HepG2 (cell line): Measurements from ENCODE around the gene KCNQ1OT1. TPM values are rescaled to one million over a fixed set of nuclear protein-coding genes. Genes with fewer than 3 reads are reported as not detected.

ENCODE experiments used
- MAZ ChIP-seq, 2 experiments: sonication (generic) in 1 of 2; formaldehyde crosslinking in 1 of 2; IDR thresholded peaks; 2 replicates each; pipeline versions ENCODE4 v1.5.0 to v1.6.1; 2012 to 2020; ENCODE audit warnings: low read depth in 2 of 2, mild to moderate bottlenecking in 2 of 2, borderline replicate concordance in 1 of 2, improper control_type of control experiment in 1 of 2, low read length in 1 of 2, missing genetic modification reagents in 1 of 2, moderate library complexity in 1 of 2
- RAD51 ChIP-seq: fragments of 450-650 bp; IDR thresholded peaks from 2 replicates; pipeline ENCODE4 v1.6.1; 2016; ENCODE audit warnings: borderline replicate concordance
- SKI ChIP-seq: fragments of 450-650 bp; IDR thresholded peaks from one replicate; pipeline ENCODE4 v1.6.1; 2018; ENCODE audit warnings: mild to moderate bottlenecking; ENCODE audit not compliant: partially characterized antibody
- TMF1 ChIP-seq: sonication (generic); formaldehyde crosslinking; IDR thresholded peaks from 2 replicates; pipeline ENCODE4 v1.8.1; 2022; ENCODE audit warnings: low read depth, missing genetic modification reagents
- XRCC5 ChIP-seq: fragments of 200-400 bp; formaldehyde crosslinking; optimal IDR thresholded peaks from 2 replicates; pipeline ENCODE3; 2017; ENCODE audit warnings: mild to moderate bottlenecking, low read length
- ZNF235 ChIP-seq: sonication (generic); formaldehyde crosslinking; IDR thresholded peaks from 2 replicates; pipeline ENCODE4 v1.8.1; 2023; ENCODE audit warnings: mild to moderate bottlenecking, missing genetic modification reagents, borderline replicate concordance
- ZNF432 ChIP-seq: sonication (generic); formaldehyde crosslinking; IDR thresholded peaks from 2 replicates; pipeline ENCODE4 v1.5.0; 2020; ENCODE audit warnings: missing genetic modification reagents, mild to moderate bottlenecking, borderline replicate concordance
- ZNF564 ChIP-seq: sonication (generic); formaldehyde crosslinking; IDR thresholded peaks from 2 replicates; pipeline ENCODE4 v1.8.1; 2023; ENCODE audit warnings: mild to moderate bottlenecking, missing genetic modification reagents
- polyA plus RNA-seq, 8 experiments: library from polyadenylated mRNA; depleted of rRNA in 3 of 8; stranded (reverse) in 7 of 8; unstranded in 1 of 8; fragments of >200 nt; fragmentation: Illumina TruSeq in 4 of 8; extraction: Trizol in 4 of 8; gene quantifications; 2 replicates each; pipeline versions ENCODE4 v1.2.1 to v1.2.3, GENCODE V29; 2011 to 2016; ENCODE audit warnings: low read depth in 4 of 8, missing spikeins in 1 of 8, mixed read lengths in 1 of 8; ENCODE audit not compliant: insufficient read depth in 1 of 8
- total RNA-seq, 5 experiments: library from RNA; depleted of rRNA; stranded (reverse); fragments of >200 nt; fragmentation: Illumina TruSeq; extraction: Trizol; gene quantifications; 2 replicates each; pipeline ENCODE4 v1.2.3, GENCODE V29; 2016; ENCODE audit warnings: low read depth in 1 of 5
- TF ChIP-seq, protein P1 (sequence below): sonication (generic); formaldehyde crosslinking; IDR thresholded peaks from one replicate; pipeline ENCODE4 v1.5.1; 2020; ENCODE audit warnings: mild to moderate bottlenecking, missing genetic modification reagents; ENCODE audit errors: not compliant biosample characterization
- TF ChIP-seq, protein P2 (sequence below), 2 experiments: fragments of 450-650 bp in 1 of 2; sonication (generic) in 1 of 2; formaldehyde crosslinking in 1 of 2; IDR thresholded peaks; 2 replicates each; pipeline versions ENCODE4 v1.6.1 to v1.8.0; 2016 to 2022; ENCODE audit warnings: antibody characterized with exemption in 1 of 2, mild to moderate bottlenecking in 1 of 2, missing genetic modification reagents in 1 of 2

The KCNQ1OT1 gene
- total and polyA plus RNA-seq, 2 of the 13 experiments (the other 11 are each of a cell fraction or from before 2014, with no cell fraction given), result 1.3 to 18.9 TPM

DNA sequence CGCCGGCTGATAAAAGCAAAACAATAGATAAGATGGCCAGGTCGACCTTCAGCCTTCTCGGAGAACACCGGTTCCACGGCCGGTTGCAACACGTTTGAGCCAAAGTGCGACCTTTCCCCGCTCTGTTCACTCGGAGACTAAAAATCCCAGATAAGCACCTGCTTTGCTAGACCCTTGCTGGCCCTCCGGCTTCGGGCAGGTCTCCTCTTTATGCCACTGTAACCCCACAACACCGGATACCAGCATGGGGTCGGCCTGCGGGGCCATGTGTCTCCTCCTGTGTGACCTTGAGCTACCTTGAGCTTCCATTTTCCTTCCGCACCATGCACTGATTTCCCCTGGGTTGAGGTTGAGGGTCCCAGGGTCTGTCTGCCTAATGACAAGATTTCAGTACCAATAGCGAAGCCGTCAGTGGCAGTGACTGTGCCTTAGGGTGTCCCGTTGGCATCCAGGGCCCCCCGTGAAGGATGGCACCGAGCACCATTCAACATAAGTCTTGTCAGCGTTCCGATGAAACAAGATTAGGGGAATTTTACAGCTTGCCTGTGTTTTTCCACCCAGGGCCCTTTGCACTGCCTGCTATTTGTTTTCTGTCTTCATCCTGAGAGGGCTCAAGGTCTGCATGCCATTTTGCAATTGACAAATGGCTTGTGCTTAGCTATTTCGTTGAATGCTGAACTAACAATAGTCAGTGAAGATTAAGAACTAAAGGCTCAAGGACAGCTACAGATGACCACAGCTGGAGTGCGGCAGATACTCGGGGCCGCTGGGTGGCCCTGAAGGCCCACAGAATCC, 136.4 kb downstream of the KCNQ1OT1 start (continued):
- TF ChIP-seq, protein P1, sequence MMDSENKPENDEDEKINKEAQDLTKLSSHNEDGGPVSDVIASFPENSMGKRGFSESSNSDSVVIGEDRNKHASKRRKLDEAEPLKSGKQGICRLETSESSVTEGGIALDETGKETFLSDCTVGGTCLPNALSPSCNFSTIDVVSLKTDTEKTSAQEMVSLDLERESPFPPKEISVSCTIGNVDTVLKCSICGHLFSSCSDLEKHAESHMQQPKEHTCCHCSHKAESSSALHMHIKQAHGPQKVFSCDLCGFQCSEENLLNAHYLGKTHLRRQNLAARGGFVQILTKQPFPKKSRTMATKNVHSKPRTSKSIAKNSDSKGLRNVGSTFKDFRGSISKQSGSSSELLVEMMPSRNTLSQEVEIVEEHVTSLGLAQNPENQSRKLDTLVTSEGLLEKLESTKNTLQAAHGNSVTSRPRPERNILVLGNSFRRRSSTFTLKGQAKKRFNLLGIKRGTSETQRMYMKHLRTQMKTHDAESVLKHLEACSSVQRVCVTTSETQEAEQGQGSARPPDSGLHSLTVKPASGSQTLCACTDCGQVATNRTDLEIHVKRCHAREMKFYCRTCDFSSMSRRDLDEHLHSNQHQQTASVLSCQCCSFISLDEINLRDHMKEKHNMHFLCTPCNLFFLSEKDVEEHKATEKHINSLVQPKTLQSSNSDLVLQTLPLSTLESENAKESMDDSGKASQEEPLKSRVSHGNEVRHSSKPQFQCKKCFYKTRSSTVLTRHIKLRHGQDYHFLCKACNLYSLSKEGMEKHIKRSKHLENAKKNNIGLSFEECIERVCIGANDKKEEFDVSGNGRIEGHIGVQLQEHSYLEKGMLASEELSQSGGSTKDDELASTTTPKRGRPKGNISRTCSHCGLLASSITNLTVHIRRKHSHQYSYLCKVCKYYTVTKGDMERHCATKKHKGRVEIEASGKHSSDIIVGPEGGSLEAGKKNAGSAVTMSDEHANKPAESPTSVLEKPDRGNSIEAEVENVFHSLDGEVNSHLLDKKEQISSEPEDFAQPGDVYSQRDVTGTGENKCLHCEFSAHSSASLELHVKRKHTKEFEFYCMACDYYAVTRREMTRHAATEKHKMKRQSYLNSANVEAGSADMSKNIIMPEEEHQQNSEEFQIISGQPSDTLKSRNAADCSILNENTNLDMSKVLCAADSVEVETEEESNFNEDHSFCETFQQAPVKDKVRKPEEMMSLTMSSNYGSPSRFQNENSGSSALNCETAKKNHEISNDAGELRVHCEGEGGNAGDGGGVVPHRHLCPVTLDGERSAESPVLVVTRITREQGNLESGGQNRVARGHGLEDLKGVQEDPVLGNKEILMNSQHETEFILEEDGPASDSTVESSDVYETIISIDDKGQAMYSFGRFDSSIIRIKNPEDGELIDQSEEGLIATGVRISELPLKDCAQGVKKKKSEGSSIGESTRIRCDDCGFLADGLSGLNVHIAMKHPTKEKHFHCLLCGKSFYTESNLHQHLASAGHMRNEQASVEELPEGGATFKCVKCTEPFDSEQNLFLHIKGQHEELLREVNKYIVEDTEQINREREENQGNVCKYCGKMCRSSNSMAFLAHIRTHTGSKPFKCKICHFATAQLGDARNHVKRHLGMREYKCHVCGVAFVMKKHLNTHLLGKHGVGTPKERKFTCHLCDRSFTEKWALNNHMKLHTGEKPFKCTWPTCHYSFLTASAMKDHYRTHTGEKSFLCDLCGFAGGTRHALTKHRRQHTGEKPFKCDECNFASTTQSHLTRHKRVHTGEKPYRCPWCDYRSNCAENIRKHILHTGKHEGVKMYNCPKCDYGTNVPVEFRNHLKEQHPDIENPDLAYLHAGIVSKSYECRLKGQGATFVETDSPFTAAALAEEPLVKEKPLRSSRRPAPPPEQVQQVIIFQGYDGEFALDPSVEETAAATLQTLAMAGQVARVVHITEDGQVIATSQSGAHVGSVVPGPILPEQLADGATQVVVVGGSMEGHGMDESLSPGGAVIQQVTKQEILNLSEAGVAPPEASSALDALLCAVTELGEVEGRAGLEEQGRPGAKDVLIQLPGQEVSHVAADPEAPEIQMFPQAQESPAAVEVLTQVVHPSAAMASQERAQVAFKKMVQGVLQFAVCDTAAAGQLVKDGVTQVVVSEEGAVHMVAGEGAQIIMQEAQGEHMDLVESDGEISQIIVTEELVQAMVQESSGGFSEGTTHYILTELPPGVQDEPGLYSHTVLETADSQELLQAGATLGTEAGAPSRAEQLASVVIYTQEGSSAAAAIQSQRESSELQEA (CRISPR knock-in tag), result no peak
- TF ChIP-seq ZNF432 (CRISPR knock-in tag), result no peak
- TF ChIP-seq ZNF564 (CRISPR knock-in tag), result no peak
- TF ChIP-seq RAD51, result no peak
- TF ChIP-seq, protein P2, sequence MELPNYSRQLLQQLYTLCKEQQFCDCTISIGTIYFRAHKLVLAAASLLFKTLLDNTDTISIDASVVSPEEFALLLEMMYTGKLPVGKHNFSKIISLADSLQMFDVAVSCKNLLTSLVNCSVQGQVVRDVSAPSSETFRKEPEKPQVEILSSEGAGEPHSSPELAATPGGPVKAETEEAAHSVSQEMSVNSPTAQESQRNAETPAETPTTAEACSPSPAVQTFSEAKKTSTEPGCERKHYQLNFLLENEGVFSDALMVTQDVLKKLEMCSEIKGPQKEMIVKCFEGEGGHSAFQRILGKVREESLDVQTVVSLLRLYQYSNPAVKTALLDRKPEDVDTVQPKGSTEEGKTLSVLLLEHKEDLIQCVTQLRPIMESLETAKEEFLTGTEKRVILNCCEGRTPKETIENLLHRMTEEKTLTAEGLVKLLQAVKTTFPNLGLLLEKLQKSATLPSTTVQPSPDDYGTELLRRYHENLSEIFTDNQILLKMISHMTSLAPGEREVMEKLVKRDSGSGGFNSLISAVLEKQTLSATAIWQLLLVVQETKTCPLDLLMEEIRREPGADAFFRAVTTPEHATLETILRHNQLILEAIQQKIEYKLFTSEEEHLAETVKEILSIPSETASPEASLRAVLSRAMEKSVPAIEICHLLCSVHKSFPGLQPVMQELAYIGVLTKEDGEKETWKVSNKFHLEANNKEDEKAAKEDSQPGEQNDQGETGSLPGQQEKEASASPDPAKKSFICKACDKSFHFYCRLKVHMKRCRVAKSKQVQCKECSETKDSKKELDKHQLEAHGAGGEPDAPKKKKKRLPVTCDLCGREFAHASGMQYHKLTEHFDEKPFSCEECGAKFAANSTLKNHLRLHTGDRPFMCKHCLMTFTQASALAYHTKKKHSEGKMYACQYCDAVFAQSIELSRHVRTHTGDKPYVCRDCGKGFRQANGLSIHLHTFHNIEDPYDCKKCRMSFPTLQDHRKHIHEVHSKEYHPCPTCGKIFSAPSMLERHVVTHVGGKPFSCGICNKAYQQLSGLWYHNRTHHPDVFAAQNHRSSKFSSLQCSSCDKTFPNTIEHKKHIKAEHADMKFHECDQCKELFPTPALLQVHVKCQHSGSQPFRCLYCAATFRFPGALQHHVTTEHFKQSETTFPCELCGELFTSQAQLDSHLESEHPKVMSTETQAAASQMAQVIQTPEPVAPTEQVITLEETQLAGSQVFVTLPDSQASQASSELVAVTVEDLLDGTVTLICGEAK (IDR thresholded peaks at IDR 0.05), result no peak
- TF ChIP-seq, protein P2 (CRISPR knock-in tag; IDR thresholded peaks at IDR 0.05), result 0 out of 2 replicates have a peak, but pooled peaks have one; percentile 7
- TF ChIP-seq TMF1, result no peak
- peak; percentile 30 for TF ChIP-seq XRCC5
- TF ChIP-seq SKI, result no peak
- no peak for TF ChIP-seq ZNF235 (CRISPR knock-in tag)
- TF ChIP-seq MAZ (IDR thresholded peaks at IDR 0.05; ENCODE audit: borderline replicate concordance, low read depth, low read length), result no peak
- TF ChIP-seq MAZ (CRISPR knock-in tag; IDR thresholded peaks at IDR 0.05; ENCODE audit: low read depth), result 0 out of 2 replicates have a peak, but pooled peaks have one; percentile 42
